ENCODE measurements around the gene CEP250.
"Not testable (repeated sequence)": the region's sequence is repeated elsewhere in the genome, so short reads cannot be mapped to it uniquely, and the experiment has no call there.

CEP250 gene

DNA sequence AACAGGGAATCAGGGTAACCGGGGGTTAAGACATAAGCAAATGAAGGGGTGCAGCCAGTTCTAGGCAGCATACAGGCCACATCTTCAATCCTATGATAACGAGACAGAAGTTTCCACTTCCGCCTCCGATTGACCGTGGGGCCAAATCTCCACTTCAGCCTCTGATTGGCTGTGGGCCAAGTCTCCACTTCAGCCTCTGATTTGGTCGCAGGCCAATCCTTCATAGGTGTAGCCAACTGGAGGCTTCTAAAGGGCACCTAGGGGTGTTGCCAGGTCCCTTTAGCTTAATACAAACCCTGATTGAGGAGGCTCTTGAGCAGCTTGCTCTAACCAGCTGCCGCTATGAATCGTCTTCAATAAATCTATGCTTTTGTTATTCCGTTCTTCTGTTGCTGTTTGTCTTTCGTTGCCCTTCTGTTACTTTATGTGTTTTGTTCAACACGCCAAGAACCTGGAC lies 84.4 kb downstream of the CEP250 start:
- peak in 1 of 2 donors; percentile 19 for DNase-seq

DNA sequence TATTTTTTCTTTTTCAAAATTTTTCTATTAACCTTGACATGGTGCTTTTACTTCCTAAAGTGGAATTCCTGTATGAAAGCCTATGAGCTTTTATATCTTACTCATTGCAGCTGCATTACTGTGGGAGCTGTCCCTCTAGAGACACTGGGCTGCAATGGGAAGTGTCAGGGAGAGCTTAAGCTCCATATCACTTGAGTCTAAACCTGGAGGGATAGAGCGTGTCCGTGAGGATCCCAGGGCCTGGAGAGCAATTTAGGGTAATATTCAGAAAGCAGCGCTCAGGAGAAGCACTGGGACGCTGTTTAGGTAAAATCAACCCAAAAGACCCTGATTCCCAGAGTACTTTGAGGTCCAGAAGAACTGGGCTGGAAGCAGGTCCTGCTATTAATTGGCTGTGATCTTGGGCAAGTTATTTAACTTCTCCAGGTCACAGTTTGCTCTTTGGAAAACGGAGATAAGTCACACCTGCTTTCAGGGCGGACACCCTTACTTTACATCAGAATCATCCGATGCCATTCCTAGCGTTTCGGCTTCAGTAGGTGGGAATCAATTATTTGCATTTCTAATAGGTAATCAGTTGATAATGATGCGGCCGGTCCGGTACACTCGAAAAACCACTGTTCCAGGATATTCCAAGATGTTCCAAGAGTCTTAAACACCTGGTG lies 85.9 kb downstream of the CEP250 start:
- no peak for DNase-seq

GRCh38 chr20:35541783-35542662 lies 86.6 kb downstream of the CEP250 start, which contains the start of gene ERGIC3:
TSS of gene ERGIC3 (plus strand) at chr20:35542078. CDS start at chr20:35542098, 20 bp downstream.
- peak; percentile 98 to 99 for DNase-seq

- DNase-seq, result no peak
These were observed 87.6 kb downstream of the CEP250 start for GRCh38 chr20:35542990-35543389.

- DNase-seq, result no peak
These were observed 89.0 kb downstream of the CEP250 start for GRCh38 chr20:35544436-35544835.

DNA sequence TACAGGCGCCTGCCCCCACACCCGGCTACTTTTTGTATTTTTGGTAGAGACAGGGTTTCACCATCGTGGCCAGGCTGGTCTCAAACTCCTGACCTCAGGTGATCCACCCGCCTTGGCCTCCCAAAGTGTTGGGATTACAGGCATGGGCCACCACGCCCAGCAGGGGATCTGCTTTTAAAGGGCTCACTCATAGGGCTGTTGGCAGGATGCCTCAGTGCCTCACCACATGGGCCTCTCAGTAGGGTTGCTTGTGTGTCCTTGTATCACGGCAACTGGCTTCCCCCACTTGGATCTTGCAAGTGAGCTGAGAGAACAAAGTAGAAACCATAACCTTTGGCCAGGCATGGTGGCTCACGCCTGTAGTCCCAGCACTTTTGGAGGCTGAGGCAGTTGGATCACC lies 89.5 kb downstream of the CEP250 start:
- DNase-seq, result not testable (repeated sequence)

DNA sequence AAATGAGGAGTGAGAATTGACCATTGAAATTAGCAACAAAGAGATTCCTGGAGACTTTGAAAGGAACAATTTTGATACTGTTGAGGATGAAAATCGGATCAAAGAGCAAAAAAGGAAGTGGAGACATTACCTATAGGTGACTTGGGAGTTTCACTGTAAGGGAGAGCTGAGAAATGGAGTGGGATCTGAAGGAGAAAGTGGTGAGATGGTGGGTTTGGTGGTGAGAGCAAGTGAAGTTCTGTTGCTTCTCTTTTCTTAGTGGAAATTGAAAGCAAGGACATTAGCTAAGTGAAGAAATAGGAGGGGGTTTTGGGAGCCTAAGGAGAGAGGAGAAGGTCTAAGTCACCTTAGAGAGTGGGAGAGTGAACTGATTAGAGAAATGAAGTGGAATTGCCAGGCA lies 90.7 kb downstream of the CEP250 start:
- no peak for DNase-seq

GRCh38 chr20:35547329-35547728 lies 91.9 kb downstream of the CEP250 start:
- no peak for DNase-seq

- no peak for DNase-seq
These were observed 96.1 kb downstream of the CEP250 start for GRCh38 chr20:35551503-35551902.

- DNase-seq, result no peak
These were observed 97.5 kb downstream of the CEP250 start for GRCh38 chr20:35552914-35553313.

- not testable (repeated sequence) for DNase-seq
These were observed 100.1 kb downstream of the CEP250 start for GRCh38 chr20:35555461-35555860.

- DNase-seq, result no peak
These were observed 100.7 kb downstream of the CEP250 start for GRCh38 chr20:35555951-35556645.

GRCh38 chr20:35556871-35557270 lies 101.5 kb downstream of the CEP250 start:
- DNase-seq, result no peak

- no peak for DNase-seq
These were observed 103.1 kb downstream of the CEP250 start for GRCh38 chr20:35558451-35558850.

DNA sequence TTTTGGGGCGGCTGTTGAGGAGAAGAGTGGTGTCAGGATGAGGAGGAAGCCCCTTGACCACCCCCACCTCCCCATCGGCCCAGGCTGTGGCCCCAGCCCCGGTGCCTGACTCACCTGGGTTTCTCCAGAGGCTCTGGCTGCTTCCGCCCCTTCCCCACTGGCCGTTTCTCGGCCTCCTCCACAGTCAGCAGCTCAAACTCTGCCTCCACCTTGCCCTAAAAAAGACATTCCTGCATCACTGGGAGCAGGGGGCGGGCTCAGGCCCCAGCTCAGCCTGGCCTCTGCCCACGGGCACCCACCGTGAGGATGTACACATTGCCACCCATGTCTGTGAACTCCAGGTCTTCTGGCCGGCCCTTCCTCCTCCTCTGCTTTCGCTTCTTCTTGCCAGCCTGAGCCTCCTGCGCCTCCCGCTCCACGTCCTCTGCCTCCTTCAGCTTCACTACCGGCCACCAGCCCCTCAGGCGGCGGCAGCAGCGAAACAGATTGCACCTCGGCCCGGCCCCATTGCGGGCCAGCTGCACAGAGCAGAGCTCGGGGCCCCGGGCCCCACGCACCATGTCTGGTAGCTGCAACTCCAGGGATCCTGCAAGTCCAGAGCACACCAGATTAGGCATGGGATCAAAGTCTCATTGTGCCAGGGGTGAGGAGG lies 103.8 kb downstream of the CEP250 start:
- no peak for DNase-seq

DNA sequence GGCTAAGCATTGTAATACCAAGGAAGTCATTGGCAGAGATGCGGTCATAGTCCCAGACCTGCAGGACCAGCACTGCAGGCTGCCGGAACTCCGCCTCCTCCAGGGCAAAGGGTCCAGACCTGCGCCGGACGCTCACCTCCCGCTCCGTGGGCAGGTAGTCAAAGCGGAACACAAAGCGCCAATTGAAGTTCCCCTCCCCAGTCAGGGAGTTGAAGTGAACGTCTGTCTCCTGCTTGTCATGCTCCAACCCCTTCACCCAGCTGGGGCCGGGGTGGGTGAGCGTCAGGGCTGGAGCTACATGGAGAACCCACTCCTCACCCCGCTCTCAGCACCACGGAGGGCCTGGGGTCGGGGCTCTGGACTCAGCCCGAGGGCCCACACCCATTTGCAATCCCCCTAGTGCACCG lies 104.7 kb downstream of the CEP250 start:
- DNase-seq, result no peak

DNA sequence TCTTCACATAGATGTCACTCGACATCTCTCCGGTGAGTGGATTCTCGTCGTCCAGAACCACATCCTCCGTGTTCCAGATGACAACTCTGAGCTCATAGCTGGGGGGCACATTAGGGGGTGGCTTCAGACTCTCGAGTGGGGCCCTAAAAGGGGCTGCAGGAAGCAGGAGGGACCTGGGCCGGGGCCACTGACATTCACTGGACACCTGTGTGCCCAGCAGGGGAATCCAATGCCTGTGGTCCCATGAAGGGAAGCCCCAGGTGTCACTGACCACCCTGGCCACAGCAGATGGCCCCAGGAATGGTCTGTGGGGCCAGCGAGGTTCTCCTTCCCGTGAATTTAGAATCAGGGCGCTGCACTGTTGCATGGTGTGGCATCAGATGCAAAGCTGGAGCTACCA lies 105.1 kb downstream of the CEP250 start:
- DNase-seq, result no peak

GRCh38 chr20:35561268-35561667 lies 105.9 kb downstream of the CEP250 start:
- no peak for DNase-seq

DNA sequence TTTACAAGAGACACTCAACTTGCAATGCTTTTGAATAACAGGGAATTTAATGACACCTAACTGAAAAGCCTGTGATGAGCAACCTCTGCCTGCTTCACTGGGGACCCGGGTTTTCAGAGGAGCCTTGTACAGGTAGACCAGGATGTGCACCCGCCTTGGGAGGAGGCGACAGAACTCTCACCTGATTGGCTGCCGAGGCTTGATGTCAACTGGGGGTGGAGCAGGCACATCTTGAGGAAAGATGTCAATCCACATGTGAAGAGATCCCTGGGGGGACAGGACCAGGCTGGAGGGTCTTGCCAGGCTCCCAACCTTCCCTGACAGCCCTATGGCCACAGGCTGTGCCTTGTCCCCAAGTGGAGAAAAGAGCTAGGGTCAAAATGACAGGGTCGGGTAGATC lies 106.3 kb downstream of the CEP250 start:
- no peak for DNase-seq

- no peak for DNase-seq
These were observed 107.2 kb downstream of the CEP250 start for GRCh38 chr20:35562541-35563110.

- no peak for DNase-seq
These were observed 108.4 kb downstream of the CEP250 start for GRCh38 chr20:35563834-35564233.

DNA sequence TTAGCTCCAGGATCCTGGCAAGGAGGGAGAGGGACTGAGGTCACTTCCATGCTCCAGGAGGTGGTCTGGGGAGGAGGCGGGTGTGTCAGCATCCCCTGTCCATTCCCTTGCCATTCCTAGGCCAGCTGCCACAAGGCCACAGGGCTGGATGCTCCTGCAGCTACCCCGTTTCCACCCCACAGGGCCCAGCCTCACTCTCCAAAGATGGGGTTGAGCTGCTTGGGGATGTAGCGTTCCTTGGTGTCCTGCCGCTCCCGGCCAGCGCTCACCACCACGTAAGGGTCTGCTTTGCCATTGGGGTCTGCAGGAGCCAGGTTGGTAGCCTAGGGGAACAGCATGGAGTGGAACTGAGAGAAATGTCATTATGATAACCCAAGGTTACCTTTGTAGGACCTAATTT lies 109.5 kb downstream of the CEP250 start:
- DNase-seq, result no peak

- no peak for DNase-seq
These were observed 113.2 kb downstream of the CEP250 start for GRCh38 chr20:35568645-35569044.
